Measurements from ENCODE around the gene KCNQ5.
"Not testable (repeated sequence)": the region's sequence is repeated elsewhere in the genome, so short reads cannot be mapped to it uniquely, and the experiment has no call there.

Gene KCNQ5

GRCh38 chr6:72966628-72967280 is 344.9 kb downstream of the KCNQ5 start:
- no peak for DNase-seq

DNA sequence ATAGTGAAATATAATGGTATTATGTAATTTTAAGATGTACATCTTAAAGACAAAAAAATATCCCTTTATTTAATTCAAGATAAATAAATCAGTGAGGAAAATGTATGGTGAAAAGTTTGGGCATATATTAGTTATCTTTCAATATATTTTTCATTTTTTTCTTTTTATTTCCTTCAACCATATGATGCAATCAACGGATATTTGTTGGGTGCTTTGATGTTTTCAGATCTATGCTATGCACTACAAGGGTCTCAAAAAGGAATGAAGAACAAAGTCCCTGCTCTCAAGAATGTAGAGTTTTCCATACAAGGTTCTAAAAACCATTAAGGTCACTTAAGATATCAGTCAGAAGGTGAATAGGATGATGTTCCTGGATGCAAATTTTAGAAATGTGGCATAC is 345.5 kb downstream of the KCNQ5 start:
- no peak for DNase-seq

DNA sequence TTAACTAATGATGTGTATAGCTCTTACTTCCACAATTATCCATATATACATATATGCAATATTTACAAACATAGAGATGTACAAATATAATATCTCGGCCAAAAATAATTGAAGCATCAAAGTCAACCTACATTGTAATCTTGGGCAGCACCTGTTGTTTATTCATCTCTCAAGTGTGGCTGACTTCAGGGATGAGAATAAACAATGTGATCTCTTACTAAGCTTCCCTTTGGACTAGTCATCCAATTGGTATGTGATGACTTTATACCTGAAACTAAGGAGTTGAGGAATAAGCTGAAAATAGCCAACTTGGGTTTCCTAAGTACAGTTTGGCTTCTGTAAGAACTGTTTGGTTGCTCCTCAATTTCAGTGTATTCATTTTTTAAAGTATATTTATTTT is 346.8 kb downstream of the KCNQ5 start:
- DNase-seq = no peak

GRCh38 chr6:72969666-72970065 is 347.8 kb downstream of the KCNQ5 start:
- no peak for DNase-seq

- DNase-seq = no peak
Measured at GRCh38 chr6:72972579-72972978, 350.7 kb downstream of the KCNQ5 start.

- no peak for DNase-seq
Measured at GRCh38 chr6:72974276-72974675, 352.4 kb downstream of the KCNQ5 start.

DNA sequence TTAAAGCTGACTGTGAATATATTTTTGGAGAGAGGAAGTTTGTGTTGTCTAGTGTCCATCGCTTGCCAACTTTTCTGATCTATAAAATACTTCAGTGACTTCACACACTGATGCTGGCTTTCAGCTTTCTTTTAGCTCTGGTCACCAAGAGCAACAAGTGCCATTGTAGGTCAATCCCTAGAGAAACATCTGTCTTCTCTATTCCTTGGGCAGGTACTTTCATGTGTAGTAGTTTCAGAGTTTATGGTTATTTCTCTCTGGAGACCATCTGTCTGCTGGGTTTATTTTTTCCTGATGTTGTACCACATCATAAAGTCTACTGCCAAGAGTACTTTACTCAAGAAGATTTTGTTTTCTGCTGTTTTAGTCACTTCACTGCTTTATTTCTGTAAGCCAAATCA is 353.5 kb downstream of the KCNQ5 start:
- no peak for DNase-seq

- DNase-seq = no peak
Measured at GRCh38 chr6:72976484-72976883, 354.6 kb downstream of the KCNQ5 start.

DNA sequence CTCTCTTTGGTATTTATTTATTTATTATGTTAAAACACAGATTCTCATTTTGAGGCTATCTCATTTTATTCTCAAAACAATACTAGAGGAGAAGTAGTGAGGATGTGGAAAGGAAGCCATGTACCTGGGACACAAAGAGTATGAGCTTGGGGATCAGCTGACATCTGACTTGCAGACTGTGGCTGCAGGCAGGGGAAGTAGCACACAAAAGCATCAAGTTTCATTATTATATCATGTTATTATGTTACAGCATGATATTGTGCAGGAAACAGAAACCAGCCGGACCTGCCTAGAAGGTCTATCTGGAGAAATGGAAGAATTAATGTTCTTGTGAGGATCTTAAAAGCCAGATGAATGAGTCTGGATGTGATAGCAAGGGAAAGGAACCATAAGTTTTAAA is 355.2 kb downstream of the KCNQ5 start:
- no peak for DNase-seq

DNA sequence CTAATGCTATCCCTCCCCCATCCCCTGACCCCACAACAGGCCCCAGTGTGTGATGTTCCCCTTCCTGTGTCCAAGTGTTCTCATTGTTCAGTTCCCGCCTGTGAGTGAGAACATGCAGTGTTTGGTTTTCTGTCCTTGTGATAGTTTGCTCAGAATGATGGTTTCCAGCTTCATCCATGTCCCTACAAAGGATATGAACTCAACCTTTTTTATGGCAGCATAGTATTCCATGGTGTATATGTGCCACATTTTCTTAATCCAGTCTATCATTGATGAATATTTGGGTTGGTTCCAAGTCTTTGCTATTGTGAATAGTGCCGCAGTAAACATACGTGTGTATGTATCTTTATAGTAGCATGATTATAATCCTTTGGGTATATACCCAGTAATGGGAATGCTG is 356.9 kb downstream of the KCNQ5 start:
- not testable (repeated sequence) for DNase-seq

DNA sequence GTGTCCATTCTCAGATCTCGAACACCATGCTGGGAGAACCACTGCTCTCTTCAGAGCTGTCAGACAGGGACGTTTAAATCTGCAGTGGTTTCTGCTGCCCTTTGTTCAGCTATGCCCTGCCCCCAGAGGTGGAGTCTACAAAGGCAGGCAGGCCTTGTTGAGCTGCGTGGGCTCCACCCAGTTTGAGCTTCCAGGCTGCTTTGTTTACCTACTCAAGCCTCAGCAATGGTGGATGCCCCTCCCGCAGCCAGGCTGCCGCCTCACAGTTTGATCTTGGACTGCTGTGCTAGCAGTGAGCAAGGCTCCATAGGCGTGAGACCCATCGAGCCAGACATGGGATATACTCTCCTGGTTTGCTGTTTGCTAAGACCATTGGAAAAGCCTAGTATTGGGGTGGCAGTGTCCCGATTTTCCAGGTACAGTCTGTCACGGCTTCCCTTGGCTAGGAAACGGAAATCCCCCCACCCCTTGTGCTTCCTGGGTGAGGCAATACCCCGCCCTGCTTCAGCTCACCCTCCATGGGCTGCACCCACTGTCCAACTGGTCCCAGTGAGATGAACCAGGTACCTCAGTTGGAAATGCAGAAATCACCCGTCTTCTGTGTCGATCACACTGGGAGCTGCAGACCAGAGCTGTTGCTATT is 362.4 kb downstream of the KCNQ5 start:
- not testable (repeated sequence) for DNase-seq

GRCh38 chr6:72984981-72985665 is 363.3 kb downstream of the KCNQ5 start:
- DNase-seq = no peak

- DNase-seq = no peak
Measured at GRCh38 chr6:72987301-72987700, 365.4 kb downstream of the KCNQ5 start.

- DNase-seq = no peak
Measured at GRCh38 chr6:72999995-73000394, 378.1 kb downstream of the KCNQ5 start.

DNA sequence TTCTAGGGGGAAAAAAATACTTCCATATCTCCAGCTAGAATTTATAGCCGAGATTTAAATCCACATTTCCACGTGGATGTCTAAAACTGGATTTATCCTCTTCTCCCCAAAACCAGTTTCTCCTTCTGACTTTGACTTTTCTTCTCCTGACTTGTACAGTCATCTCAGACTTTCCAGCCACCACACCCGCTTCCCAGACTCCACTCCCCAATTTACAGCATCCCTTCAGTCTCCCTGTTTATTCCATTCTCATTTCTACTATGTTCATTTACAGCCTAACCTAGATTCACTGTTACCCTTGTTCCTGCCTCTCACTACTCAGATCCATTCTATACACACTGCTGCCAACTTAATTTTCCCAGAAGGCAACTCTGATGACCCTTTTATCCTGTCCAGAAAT is 378.6 kb downstream of the KCNQ5 start:
- DNase-seq = no peak

- DNase-seq = no peak
Measured at GRCh38 chr6:73002588-73002987, 380.7 kb downstream of the KCNQ5 start.

- no peak for DNase-seq
Measured at GRCh38 chr6:73003302-73003701, 381.4 kb downstream of the KCNQ5 start.

GRCh38 chr6:73004231-73004630 is 382.4 kb downstream of the KCNQ5 start:
- DNase-seq = no peak

GRCh38 chr6:73004861-73005260 is 383.0 kb downstream of the KCNQ5 start:
- DNase-seq = no peak

GRCh38 chr6:73006146-73006545 is 384.3 kb downstream of the KCNQ5 start:
- no peak for DNase-seq

GRCh38 chr6:73011945-73012344 is 390.1 kb downstream of the KCNQ5 start:
- no peak for DNase-seq

- no peak for DNase-seq
Measured at GRCh38 chr6:73017476-73017875, 395.6 kb downstream of the KCNQ5 start.

GRCh38 chr6:73024598-73024997 is 402.7 kb downstream of the KCNQ5 start:
- DNase-seq = no peak

DNA sequence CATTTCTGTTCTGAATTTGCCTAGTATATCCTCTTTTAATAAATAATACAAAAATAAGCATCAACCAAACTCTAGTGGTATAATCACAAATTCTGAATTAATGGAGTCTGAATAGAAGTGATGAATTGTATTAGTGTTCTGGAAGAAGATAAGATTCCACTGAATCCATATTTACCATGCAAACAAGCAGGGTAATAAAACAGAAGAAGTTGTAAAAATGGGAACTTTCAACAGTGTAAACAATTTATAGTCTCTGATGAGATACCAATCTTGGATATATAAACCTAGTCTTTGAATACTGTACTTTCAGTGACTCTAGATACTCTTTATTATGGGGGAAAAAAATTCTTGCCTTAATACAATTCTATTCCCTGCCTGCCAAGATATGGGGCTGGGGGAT is 405.8 kb downstream of the KCNQ5 start:
- no peak for DNase-seq

Measured in CD4-positive, alpha-beta T cell treated with Interleukin-4 for 1 hour (primary cell).